AG10803 (cell line): ENCODE data around the gene ATAD2B.

Experiments
- DNase-seq: peaks from one replicate; pipeline ENCODE4 v3.0.0; 2010; ENCODE audit warnings: low read depth
- H3K4me3 ChIP-seq: 2 replicates; pipeline ENCODE4 v1.5.1; 2011; ENCODE audit warnings: mild to moderate bottlenecking, low read length, control low read depth
- CTCF ChIP-seq: conservative IDR thresholded peaks from 2 replicates; pipeline ENCODE4 v1.5.1; 2011; ENCODE audit warnings: mild to moderate bottlenecking, low read length, control low read depth, inconsistent platforms

ATAD2B gene

GRCh38 chr2:23900541-23901322, 26.2 kb downstream of the ATAD2B start:
- peak overlapping the region; percentile 12 for H3K4me3 ChIP-seq
- TF ChIP-seq CTCF, result no peak
- peak; percentile 92 for DNase-seq

DNA sequence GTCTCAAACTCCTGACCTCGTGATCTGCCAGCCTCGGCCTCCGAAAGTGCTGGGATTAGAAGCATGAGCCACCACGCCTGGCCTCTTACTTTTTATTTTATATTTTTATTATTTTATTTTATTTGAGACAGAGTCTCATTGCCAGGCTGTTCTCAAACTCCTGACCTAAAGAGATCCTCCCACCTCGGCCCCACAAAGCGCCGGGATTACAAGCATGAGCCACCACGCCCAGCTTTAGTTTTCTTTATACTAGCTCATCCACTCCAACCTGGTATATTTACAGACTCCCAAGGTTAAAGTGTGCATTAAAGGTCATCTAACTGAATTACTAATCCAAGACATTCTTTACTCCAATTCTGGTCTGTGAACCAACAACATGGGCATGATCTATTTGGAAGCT, 26.8 kb downstream of the ATAD2B start:
- H3K4me3 ChIP-seq, result no peak overlapping the region
- TF ChIP-seq CTCF, result no peak
- DNase-seq, result no peak

DNA sequence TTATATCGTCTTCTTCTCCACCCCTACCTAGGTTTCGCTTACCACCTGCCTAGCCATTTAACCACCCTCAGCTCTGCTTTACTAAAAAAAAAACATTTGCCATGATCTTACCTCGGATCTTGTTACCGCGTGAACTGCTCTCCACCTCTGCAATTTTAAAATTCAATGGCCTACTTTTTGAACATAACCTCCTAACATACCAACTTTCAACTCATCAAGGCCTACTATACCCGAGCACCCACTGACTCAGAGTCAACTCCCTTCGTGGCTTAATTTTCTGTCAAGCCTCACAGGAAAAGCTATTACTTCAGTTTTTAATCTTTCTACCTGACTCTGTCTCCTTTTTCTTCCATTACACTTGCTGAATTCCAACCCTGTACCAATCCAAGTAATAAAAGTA, 55.7 kb downstream of the ATAD2B start:
- H3K4me3 ChIP-seq, result no peak overlapping the region
- TF ChIP-seq CTCF, result no peak
- no peak for DNase-seq

DNA sequence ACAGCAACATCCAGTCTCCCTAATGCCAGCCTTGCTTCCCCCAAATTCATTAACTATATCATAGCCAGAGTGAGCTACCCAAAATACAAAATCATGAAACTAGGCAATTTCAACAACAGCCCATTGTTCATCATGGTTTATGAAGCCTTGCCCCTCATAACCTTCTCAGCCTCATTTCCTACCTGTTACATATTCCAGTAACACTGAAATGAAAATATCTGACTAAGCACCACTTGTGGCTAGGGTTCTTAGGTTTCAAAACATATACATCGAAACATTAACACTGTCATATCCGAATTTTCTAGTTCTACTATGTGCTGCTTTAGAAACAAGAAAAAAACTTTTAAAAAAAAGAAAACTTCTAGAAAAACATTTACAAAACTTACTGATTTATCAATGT, 59.5 kb downstream of the ATAD2B start:
- no peak for DNase-seq
- no peak for TF ChIP-seq CTCF
- H3K4me3 ChIP-seq, result no peak overlapping the region

- no peak for DNase-seq
- no peak overlapping the region for H3K4me3 ChIP-seq
- TF ChIP-seq CTCF, result no peak
These were observed 64.1 kb downstream of the ATAD2B start for GRCh38 chr2:23862716-23863426.

- DNase-seq, result no peak
- no peak overlapping the region for H3K4me3 ChIP-seq
- no peak for TF ChIP-seq CTCF
These were observed 65.0 kb downstream of the ATAD2B start for GRCh38 chr2:23861952-23862351.

DNA sequence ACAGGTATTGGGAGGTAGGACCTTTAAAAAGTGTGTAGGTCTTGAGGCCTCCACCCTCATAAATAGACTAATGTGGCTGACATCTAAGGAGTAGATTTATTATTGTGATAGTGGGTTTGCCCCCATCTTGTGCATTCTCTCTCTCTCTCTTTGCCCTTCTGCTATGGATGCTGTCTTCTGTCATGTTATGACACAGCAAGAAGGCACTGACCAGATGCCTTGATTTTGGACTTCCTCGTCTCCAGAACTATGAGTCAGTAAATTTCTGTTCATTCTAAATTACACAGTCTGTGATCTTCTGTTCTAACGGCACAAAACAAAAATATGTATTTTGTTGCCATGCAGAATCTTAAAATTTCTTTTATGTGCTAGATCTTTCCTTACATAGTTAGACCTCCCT, 66.9 kb downstream of the ATAD2B start:
- no peak for TF ChIP-seq CTCF
- no peak overlapping the region for H3K4me3 ChIP-seq
- DNase-seq, result peak; percentile 54
